Measurements from ENCODE around the gene FOCAD. TPM values are rescaled to one million over a fixed set of nuclear protein-coding genes. Genes with fewer than 3 reads are reported as not detected.
"Not testable (repeated sequence)": the region's sequence is repeated elsewhere in the genome, so short reads cannot be mapped to it uniquely, and the experiment has no call there.

Gene FOCAD
- total RNA-seq, 6 experiments from 2014 or later, result 31.8 to 46.7 (median 39.2) TPM

- TF ChIP-seq, protein P1, sequence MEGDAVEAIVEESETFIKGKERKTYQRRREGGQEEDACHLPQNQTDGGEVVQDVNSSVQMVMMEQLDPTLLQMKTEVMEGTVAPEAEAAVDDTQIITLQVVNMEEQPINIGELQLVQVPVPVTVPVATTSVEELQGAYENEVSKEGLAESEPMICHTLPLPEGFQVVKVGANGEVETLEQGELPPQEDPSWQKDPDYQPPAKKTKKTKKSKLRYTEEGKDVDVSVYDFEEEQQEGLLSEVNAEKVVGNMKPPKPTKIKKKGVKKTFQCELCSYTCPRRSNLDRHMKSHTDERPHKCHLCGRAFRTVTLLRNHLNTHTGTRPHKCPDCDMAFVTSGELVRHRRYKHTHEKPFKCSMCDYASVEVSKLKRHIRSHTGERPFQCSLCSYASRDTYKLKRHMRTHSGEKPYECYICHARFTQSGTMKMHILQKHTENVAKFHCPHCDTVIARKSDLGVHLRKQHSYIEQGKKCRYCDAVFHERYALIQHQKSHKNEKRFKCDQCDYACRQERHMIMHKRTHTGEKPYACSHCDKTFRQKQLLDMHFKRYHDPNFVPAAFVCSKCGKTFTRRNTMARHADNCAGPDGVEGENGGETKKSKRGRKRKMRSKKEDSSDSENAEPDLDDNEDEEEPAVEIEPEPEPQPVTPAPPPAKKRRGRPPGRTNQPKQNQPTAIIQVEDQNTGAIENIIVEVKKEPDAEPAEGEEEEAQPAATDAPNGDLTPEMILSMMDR (IDR thresholded peaks at IDR 0.05), result no peak
- Mint-ChIP-seq H3K4me1 (ENCODE audit: low read depth) (peaks cover 4% of the 10 kb centered on the region; the same call in 1 of the 2 replicates), H3K27ac (no peak overlapping the region), H3K36me3 (ENCODE audit: low read depth) (no peaks in the 10 kb centered on the region), H3K27me3 (ENCODE audit: insufficient read depth) (peaks cover 5% of the 10 kb centered on the region; the same call in 1 of the 2 replicates), H3K9me3 (no peaks in the 10 kb centered on the region), H3K4me3 (no peak overlapping the region)
- no peak for DNase-seq
Measured at GRCh38 chr9:20651939-20652338, 32.1 kb upstream of the FOCAD start.

DNA sequence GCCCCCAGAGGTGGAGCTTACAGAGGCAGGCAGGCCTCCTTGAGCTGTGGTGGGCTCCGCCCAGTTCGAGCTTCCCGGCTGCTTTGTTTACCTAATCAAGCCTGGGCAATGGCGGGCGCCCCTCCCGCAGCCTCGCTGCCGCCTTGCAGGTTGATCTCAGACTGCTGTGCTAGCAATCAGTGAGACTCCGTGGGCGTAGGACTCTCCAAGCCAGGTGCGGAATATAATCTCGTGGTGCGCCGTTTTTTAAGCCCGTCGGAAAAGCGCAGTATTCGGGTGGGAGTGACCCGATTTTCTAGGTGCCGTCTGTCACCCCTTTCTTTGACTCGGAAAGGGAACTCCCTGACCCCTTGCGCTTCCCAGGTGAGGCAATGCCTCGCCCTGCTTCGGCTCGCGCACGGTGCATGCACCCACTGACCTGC is 25.8 kb upstream of the FOCAD start:
- peak overlapping the region; percentile 63 for H3K27ac Mint-ChIP-seq
- not testable (repeated sequence) for DNase-seq; H3K4me1 Mint-ChIP-seq (ENCODE audit: low read depth); H3K4me3 Mint-ChIP-seq; H3K36me3 Mint-ChIP-seq (ENCODE audit: low read depth); H3K9me3 Mint-ChIP-seq; H3K27me3 Mint-ChIP-seq (ENCODE audit: insufficient read depth)

DNA sequence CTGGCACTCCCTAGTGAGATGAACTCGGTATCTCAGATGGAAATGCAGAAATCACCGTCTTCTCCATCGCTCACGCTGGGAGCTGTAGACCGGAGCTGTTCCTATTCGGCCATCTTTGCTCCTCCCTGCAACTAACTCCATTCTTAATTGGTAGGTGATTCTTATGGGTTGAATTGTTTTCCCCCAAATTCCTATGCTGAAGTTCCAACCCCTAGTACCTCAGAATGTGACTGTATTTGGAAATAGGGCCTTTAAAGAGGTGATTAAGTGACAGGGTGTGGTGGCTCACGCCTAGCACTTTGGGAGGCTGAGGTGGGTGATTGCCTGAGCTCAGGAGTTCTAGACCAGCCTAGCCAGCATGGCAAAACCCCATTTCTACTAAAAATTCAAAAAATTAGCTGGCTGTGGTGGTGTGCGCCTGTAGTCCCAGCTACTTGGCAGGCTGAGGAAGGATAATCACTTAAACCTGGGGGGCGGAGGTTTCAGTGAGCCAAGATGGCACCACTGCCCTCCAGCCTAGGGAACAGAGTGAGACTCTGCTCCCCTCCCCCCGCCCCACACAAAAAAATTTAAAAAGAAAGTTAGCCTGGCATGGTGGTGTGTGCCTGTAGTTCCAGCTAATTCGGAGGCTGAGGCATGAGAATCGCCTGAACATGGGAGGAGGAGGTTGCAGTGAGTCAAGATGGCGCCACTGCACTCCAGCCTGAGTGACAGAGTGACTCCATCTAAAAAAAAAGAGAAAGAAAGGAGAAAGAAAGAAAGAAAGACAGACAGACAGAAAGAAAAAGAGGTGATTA is 25.2 kb upstream of the FOCAD start:
- DNase-seq, result no peak
- TF ChIP-seq, protein P1 (IDR thresholded peaks at IDR 0.05), result no peak
- Mint-ChIP-seq H3K27ac (peak overlapping the region; percentile 63), H3K4me1 (ENCODE audit: low read depth) (no peaks in the 10 kb centered on the region), H3K36me3 (ENCODE audit: low read depth) (no peaks in the 10 kb centered on the region), H3K27me3 (ENCODE audit: insufficient read depth) (peaks cover 2% of the 10 kb centered on the region; the same call in 1 of the 2 replicates), H3K4me3 (no peak overlapping the region), H3K9me3 (no peaks in the 10 kb centered on the region)

DNA sequence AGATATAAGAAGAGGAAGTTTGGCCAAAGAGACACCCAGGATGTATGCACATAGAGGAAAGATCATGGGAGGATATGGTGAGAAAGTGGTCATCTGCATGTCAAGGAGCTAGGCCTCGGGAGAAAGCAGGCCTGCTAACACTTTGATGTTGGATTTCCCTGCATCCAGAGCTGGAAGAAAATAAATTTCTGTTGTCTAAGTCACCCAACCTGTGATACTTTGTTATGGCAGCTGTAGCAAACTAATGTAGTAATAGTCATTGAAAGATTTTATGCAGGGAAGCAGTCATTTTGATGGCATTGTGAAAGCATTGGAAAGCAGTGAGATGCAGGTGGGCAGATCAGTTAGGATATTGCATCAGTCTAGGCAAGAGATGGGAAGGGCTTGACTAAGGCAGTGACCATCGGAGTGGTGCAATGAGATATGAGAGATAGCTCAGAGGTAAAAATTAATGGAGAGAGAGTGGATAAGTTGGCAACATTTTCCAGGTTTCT is 24.5 kb upstream of the FOCAD start:
- Mint-ChIP-seq H3K36me3 (ENCODE audit: low read depth) (no peaks in the 10 kb centered on the region), H3K9me3 (no peaks in the 10 kb centered on the region), H3K27me3 (ENCODE audit: insufficient read depth) (peaks cover 2% of the 10 kb centered on the region; the same call in 1 of the 2 replicates), H3K27ac (no peak overlapping the region), H3K4me3 (no peak overlapping the region), H3K4me1 (ENCODE audit: low read depth) (no peaks in the 10 kb centered on the region)
- no peak for DNase-seq
- TF ChIP-seq, protein P1 (IDR thresholded peaks at IDR 0.05), result no peak

- H3K4me3 Mint-ChIP-seq, result no peak overlapping the region
- H3K4me1 Mint-ChIP-seq (ENCODE audit: low read depth), result no peaks in the 10 kb centered on the region
- H3K27ac Mint-ChIP-seq, result no peak overlapping the region
- TF ChIP-seq, protein P1 (IDR thresholded peaks at IDR 0.05), result no peak
- H3K27me3 Mint-ChIP-seq (ENCODE audit: insufficient read depth), result no peaks in the 10 kb centered on the region; the same call in 1 of the 2 replicates
- no peaks in the 10 kb centered on the region for H3K36me3 Mint-ChIP-seq (ENCODE audit: low read depth)
- H3K9me3 Mint-ChIP-seq, result no peaks in the 10 kb centered on the region
- DNase-seq, result no peak
Measured at GRCh38 chr9:20662156-20662555, 21.9 kb upstream of the FOCAD start.

- TF ChIP-seq, protein P1 (IDR thresholded peaks at IDR 0.05), result no peak
- no peaks in the 10 kb centered on the region for H3K4me1 Mint-ChIP-seq (ENCODE audit: low read depth)
- H3K36me3 Mint-ChIP-seq (ENCODE audit: low read depth), result no peaks in the 10 kb centered on the region
- H3K9me3 Mint-ChIP-seq, result no peaks in the 10 kb centered on the region
- no peak overlapping the region for H3K27ac Mint-ChIP-seq
- DNase-seq, result no peak
- no peak overlapping the region for H3K4me3 Mint-ChIP-seq
- H3K27me3 Mint-ChIP-seq (ENCODE audit: insufficient read depth), result no peaks in the 10 kb centered on the region; the same call in 1 of the 2 replicates
Measured at GRCh38 chr9:20663133-20663532, 20.9 kb upstream of the FOCAD start.

Data from HFFc6 (cell line).